ENCODE results near the gene DLG4.

Gene DLG4

DNA sequence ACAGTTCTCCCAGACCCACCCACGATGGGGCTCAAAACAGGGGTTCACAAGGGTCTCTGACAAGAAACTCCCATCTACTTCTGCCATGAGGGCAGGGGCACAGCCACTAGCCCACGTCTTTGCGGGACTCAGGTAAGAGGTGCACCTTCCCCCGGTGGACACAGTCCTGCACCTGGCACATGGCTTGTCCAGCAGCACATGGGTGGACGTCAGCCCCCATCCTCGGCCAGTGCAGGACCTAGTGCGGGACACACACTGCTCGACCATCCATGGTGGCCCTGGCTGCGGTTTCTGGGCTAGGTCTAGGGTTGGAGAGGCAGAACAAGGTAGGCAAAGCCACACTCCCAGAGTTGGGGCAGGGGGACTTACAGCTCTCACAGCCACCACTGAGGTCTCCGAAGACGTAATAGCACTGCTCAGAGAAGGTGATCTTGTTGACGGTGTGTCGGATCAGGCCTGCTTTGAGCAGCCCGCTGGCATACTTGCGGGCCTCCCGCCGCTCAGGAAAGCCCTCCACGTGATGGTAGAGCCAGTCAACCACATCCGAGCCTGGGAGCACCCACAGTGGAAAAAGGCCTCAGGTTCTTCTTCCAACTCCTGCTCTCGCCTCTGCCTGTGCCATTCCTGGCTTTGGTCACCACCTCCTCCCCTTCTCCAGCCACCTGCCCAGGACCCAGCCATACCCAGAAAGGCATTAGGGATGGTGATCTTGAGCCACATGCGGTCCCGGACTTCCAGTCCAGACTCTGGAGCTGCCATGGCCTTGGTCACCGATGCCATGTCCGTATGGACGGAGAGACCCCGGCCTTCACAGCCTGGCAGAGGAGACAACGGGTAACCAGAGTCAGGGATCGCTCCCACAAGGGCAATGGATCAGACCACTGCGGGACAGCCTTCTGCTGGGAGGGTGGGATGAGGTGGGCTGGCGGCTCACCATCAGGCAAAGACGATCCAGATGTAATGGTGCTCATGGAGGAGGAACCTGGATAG is 7.4 kb upstream of the DLG4 start:
- no peak for DNase-seq

DNA sequence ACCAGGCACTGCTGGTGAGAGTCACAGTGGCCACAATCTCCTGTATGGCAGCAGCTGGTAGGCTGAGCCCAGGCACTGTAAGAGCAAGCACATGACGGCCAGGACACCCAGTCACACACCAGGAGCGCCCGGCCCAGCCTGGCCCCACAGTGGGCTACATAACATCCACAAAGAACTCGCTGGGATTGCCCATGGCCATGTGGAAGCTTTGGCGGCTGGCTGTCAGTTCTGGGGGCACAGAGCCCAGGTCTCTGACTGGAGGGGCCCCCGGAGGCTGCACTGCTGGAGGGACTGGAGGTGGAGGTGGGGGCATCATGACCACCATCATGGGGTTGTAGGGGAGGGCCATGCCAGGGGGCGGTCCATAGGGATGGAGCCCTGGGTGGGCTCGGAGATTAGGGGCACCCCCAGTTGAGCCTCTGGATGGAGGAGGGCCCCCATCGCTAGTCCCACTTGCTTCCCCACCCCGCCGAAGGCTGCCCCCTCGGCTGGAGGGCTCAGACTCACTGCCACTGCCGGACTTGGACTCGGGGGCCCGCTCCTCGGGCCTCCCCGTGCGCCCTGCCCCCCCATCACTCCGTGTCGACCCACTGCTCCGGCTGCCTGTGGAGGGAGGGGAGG is 6.2 kb upstream of the DLG4 start:
- no peak for DNase-seq

- DNase-seq, result no peak
These were observed 5.0 kb upstream of the DLG4 start for GRCh38 chr17:7224661-7225111.

DNA sequence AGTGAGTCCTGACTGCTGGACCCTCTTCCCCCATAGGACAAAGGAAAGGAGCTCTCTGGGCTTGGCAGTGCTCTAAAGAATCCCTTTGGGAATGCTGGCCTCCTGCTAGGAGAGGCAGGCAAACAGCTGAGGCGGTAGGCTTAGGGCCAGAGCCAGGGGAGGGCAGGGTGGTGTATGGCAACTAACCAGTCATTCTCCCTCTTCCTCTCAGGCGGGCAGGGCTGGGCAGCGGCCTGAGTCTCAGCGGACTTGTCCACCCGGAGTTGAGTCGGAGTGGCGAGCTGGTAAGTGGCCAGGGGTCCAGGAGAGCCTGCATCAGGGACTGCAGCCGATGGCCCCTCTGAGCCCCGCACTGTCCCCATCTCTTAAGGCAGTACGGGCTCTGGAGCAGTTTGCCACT is 4.5 kb upstream of the DLG4 start:
- DNase-seq, result no peak

DNA sequence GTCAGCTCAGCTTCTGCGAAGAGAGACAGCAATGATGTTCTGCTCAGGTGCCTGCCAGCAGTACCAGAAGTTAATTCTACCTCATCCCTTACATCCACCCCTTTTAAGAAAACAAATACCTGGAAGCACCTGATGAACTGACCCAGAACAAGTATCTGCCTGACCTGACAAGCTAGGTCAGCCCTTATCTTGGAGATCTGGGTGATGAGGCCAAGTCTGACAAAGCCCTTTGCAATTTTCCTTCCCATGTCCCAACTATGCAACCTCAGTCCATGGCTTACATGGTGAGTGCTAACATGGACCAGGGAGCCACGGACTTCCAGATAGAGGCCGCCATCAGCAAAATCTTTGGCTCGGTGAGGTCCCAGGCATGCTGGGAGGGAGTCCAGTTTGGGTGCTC is 3.7 kb upstream of the DLG4 start:
- DNase-seq, result no peak

DNA sequence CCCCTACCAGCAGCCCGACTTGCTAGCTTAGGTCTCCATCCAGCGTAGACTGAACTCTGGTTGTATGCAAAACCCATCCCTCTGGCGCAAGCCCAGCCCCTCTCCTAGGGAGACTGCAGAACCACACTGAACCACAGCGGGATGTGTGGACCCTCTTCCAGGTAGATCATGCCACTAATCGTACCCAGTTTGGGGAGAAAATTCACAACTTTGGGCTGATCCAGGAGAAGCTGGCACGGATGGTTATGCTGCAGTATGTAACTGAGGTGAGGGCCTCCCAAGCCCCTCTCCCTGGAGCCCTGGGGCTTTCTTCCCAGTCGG is 3.3 kb upstream of the DLG4 start:
- no peak for DNase-seq

DNA sequence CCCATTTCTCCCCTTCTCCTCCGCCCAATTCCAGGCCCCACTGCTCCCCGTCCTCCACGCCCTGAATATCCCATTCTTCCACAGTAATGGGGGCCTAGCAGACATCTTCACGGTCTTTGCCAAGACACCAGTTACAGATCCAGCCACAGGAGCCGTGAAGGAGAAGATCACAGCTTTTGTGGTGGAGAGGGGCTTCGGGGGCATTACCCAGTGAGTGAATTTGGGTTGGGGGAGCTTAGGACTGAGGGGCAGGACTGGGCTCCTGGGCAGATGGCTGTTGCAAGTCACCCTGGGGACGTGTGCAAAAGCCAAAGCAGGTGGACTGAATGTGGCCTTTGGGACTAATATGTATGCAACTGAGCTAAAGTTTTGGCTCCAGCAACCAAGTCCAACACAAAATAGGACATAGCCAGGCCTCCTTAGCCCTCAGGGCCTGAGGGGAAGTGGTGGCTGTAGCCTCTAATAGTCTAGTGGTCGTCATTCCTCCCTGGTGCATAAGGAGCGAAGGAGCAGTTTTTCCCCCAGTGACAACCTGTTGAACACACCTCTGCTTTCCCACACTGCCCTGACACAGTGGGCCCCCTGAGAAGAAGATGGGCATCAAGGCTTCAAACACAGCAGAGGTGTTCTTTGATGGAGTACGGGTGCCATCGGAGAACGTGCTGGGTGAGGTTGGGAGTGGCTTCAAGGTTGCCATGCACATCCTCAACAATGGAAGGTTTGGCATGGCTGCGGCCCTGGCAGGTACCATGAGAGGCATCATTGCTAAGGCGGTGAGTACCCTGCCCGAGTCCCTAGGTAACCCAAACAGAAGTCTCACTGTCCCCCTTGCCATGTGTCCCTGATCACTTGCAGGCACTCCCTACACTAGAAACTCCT is 2.7 kb upstream of the DLG4 start:
- DNase-seq, result no peak

- DNase-seq, result no peak
These were observed 1.8 kb upstream of the DLG4 start for GRCh38 chr17:7221278-7222092.

DNA sequence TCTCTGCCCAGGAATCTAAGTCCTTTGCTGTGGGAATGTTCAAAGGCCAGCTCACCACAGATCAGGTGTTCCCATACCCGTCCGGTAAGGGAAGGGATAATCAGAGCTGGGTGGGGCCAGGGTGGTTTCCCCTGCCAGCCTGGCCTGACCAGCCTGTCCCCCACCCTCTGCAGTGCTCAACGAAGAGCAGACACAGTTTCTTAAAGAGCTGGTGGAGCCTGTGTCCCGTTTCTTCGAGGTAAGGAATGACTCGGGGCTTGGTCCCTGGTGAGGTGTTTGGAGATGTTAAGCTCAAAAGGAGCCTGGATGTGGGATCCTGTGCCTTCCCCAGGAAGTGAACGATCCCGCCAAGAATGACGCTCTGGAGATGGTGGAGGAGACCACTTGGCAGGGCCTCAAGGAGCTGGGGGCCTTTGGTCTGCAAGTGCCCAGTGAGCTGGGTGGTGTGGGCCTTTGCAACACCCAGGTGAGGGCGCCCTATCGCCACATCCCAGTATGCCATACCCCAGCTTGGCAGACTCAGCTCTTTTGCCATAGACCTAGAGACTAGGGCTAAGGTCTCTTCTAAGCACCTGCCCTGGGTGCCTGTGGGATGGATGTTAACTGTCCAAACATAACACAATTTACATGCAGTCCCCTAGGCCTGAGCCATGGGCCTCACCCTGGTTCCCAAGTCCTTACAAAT is 1.1 kb upstream of the DLG4 start:
- DNase-seq, result no peak

GRCh38 chr17:7219229-7219811 is 316 bp downstream of the DLG4 start:
- DNase-seq, result no peak

GRCh38 chr17:7218758-7219157 is 878 bp downstream of the DLG4 start:
- DNase-seq, result no peak

DNA sequence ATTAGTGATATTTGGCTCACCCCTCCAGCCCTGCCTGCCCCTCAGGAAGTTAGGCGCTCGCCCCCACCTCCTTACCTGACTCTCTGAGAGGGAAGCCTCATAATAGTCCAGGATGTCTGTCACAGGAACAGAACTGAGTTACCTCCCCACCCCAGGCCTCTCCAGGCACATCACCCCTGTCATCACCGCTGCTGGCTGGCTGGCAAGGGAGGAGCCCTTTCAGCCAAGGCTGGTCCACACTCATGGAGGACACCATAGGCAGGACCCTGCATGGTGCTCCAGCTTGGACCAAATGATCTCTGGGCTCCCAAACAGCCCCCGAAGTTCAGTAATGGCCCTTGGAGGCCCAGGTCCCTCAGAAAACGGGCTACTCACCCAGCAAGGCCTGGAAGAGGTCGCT is 1.5 kb downstream of the DLG4 start:
- no peak for DNase-seq

DNA sequence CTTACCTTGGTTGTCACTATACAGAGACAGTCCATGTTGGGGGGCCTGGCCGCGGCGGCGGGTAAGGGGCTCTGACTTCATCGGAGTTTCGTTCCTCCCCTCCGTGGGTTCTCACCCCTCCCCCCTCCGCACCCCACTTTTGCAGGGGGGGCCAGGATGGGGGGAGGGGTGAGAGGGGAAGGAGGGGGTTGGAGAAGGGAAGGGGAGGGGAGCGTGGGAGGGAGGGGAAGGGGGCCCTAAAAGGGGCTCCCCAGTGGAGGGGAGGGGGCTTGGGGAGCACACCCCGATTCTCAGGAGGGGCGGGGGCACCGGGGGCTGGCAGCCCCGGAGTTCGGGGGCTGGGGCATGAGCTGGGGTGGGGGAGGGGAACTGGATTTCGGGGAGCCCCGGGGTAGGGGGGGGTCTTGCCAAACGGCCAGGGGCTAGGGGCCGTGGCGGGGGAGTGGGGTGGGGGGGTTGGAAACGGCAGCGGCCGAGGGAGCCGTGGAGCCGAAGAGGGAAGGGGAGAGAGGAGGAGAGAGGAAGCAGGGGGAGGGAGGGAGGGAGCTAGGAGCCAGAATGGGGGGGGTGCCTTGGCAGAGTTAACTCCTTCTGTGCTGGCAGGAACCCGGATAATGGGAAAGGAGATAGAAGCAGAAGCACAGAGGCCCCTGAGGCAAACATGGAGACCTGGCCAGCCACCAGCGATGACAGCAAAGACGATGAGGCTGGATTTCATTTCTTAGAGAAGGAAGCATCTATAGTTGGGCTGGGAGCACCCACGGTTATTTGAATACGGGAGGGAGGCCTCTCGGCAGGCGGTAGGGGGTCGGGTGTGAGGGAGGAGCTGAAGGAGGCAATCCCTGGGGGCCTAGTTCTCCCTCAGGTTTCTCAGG is 2.3 kb downstream of the DLG4 start:
- DNase-seq, result no peak

GRCh38 chr17:7216242-7217112 is 3.2 kb downstream of the DLG4 start:
- no peak for DNase-seq

DNA sequence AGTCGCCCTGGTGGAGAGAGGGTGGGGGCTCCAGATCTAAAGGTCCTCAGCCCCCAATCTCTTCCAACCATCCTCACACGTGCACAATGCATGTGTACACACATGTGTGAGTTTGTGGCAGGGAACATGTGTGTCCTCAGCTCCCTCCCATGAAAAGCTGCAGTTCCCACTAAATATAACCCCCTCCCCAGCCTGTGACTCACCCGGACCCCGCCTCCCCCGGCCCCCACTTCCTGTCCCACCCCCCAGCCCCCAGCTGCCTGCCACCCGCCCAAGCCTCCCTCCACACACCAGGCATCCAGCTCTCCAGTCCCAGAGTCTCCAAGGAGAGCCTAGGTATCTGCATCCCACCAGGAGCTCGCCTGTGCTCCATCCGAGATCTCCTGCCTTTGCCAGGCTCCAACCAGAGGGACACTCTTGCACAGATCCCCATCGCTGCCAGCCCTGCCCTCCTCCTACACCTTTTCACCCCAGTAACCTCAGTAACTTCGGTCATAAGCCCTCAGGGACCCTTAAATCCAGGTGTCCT is 3.9 kb downstream of the DLG4 start:
- no peak for DNase-seq

DNA sequence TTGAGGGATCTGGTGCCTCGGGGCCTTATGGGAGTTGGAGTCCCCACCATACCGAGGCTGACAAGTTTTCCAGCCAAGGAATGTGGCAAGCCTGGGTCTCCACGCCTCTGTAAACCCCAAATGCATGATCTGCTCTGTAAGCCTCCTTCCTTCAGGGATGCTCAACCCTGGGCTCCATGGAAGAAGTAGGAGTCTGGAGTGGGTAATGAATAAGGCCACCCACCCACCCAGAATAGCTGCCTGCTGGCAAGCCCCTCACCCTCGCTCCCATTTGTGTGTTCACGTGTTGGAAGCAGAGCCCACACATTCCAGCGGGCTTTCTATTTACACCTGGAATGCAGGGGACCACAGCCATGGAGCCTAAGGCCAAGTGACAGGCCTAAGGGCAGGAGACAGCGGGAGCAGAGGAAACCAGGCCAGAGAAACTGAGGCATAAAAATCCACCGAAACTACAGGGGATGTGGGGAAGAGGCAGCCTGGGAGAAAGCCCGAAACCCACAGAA is 4.4 kb downstream of the DLG4 start:
- DNase-seq, result no peak

- DNase-seq, result peak; percentile 94
These were observed 5.1 kb downstream of the DLG4 start for GRCh38 chr17:7214300-7215135.

GRCh38 chr17:7213895-7214299 is 5.7 kb downstream of the DLG4 start:
- DNase-seq, result peak; percentile 85
